H1 (cell line): ENCODE results near the gene NPBWR2. TPM values are rescaled to one million over a fixed set of nuclear protein-coding genes. Genes with fewer than 3 reads are reported as not detected.

Experiments used
- CTCF ChIA-PET: fragments of 300-600 bp; sonication (Branson Sonifier 250); formaldehyde crosslinking; loops from one replicate; lab custom pipeline; 2021; ENCODE audit not compliant: partially characterized antibody; lab: Charles Lee
- POLR2A ChIA-PET: fragments of 300-600 bp; sonication (Branson Sonifier 250); formaldehyde crosslinking; loops from one replicate; lab custom pipeline; 2021; ENCODE audit warnings: inconsistent platforms; ENCODE audit not compliant: partially characterized antibody; lab: Charles Lee
- DNase-seq, 2 experiments: peaks; one replicate each; pipeline versions ENCODE4 v3.0.0 to v3.0.0-alpha.2; 2010 to 2022; ENCODE audit warnings: low spot score in 2 of 2, low read depth in 1 of 2, mixed read lengths in 1 of 2
- FAIRE-seq: peaks from 2 replicates; lab custom pipeline; 2011; peaks lifted over from hg19 to GRCh38; lab: Jason Lieb, UNC
- H2AFZ ChIP-seq: 2 replicates; pipeline ENCODE4 v1.8.1; 2012; ENCODE audit warnings: low read length, inconsistent platforms
- H2AK5ac ChIP-seq: 2 replicates; pipeline ENCODE4 v1.6.1; 2013; ENCODE audit warnings: low read depth, low read length
- H2BK120ac ChIP-seq: replicated peaks from 2 replicates; pipeline ENCODE3; 2013; ENCODE audit warnings: low read depth, low read length, inconsistent platforms
- H2BK12ac ChIP-seq: 2 replicates; pipeline ENCODE4 v1.6.1; 2013; ENCODE audit warnings: low read depth, low read length
- H2BK15ac ChIP-seq: 2 replicates; pipeline ENCODE4 v1.6.1; 2013; ENCODE audit warnings: low read length
- H2BK20ac ChIP-seq: 2 replicates; pipeline ENCODE4 v1.6.1; 2013; ENCODE audit warnings: low read length
- H2BK5ac ChIP-seq: 2 replicates; pipeline ENCODE4 v1.6.1; 2013; ENCODE audit warnings: low read depth, low read length
- H3K14ac ChIP-seq: 2 replicates; pipeline ENCODE4 v1.6.1; 2013; ENCODE audit warnings: inconsistent platforms; ENCODE audit not compliant: insufficient read length
- H3K18ac ChIP-seq: 2 replicates; pipeline ENCODE4 v1.6.1; 2013; ENCODE audit warnings: low read length; ENCODE audit errors: extremely low read depth
- H3K23ac ChIP-seq: 2 replicates; pipeline ENCODE4 v1.6.1; 2013; ENCODE audit warnings: inconsistent platforms; ENCODE audit not compliant: insufficient read length
- H3K23me2 ChIP-seq: 2 replicates; pipeline ENCODE4 v1.6.1; 2013; ENCODE audit warnings: low read depth, low read length
- H3K27ac ChIP-seq: 2 replicates; pipeline ENCODE4 v1.6.1; 2011; ENCODE audit warnings: low read depth, low read length, inconsistent platforms
- H3K27me3 ChIP-seq, 4 experiments: replicated peaks in 1 of 4; 1 replicate in 1 of 4; 2 replicates in 3 of 4; pipeline versions ENCODE4 v1.6.1 to v1.8.1; 2011 to 2013; ENCODE audit warnings: low read length in 3 of 4, mild to moderate bottlenecking in 3 of 4, inconsistent platforms in 2 of 4, mixed read lengths in 2 of 4, moderate library complexity in 1 of 4; ENCODE audit not compliant: control insufficient read depth in 3 of 4, insufficient read depth in 3 of 4; ENCODE audit errors: extremely low read depth in 1 of 4
- H3K36me3 ChIP-seq, 4 experiments: 2 replicates each; pipeline versions ENCODE4 v1.6.1 to v1.8.1; 2011 to 2013; ENCODE audit warnings: mild to moderate bottlenecking in 4 of 4, low read length in 3 of 4, moderate library complexity in 2 of 4, control low read depth in 1 of 4, inconsistent platforms in 1 of 4; ENCODE audit not compliant: insufficient read depth in 4 of 4, control insufficient read depth in 2 of 4
- H3K4ac ChIP-seq: replicated peaks from 2 replicates; pipeline ENCODE3; 2013; ENCODE audit warnings: low read length, low read depth, mixed read lengths, inconsistent platforms; ENCODE audit not compliant: insufficient read length
- H3K4me1 ChIP-seq, 4 experiments: replicated peaks in 1 of 4; 1 replicate in 1 of 4; 2 replicates in 3 of 4; pipeline versions ENCODE4 v1.6.1 to v1.8.1; 2011 to 2013; ENCODE audit warnings: low read length in 3 of 4, inconsistent platforms in 2 of 4, mixed read lengths in 1 of 4; ENCODE audit not compliant: insufficient read depth in 4 of 4, control insufficient read depth in 3 of 4
- H3K4me2 ChIP-seq, 2 experiments: 2 replicates each; pipeline versions ENCODE4 v1.6.1 to v1.8.1; 2011 to 2013; ENCODE audit warnings: low read depth in 2 of 2, low read length in 2 of 2, control low read depth in 1 of 2, inconsistent platforms in 1 of 2, mild to moderate bottlenecking in 1 of 2; ENCODE audit not compliant: insufficient read depth in 1 of 2
- H3K4me3 ChIP-seq, 4 experiments: fragments of 200-600, 300-600 bp in 1 of 4; sonication (generic), shearing (Covaris generic), sonication (Bioruptor Twin) in 1 of 4; 2 replicates each; pipeline versions ENCODE4 v1.5.1 to v1.8.1; 2011 to 2016; ENCODE audit warnings: low read length in 4 of 4, low read depth in 3 of 4, control low read depth in 2 of 4, inconsistent platforms in 2 of 4, mild to moderate bottlenecking in 2 of 4, mixed read lengths in 1 of 4, moderate library complexity in 1 of 4; ENCODE audit not compliant: insufficient read depth in 2 of 4; ENCODE audit errors: extremely low read depth in 1 of 4
- H3K56ac ChIP-seq: replicated peaks from 2 replicates; pipeline ENCODE3; 2013; ENCODE audit warnings: low read depth, mild to moderate bottlenecking, mixed read lengths, low read length, inconsistent platforms; ENCODE audit not compliant: insufficient read length
- H3K79me1 ChIP-seq: 2 replicates; pipeline ENCODE4 v1.6.1; 2013; ENCODE audit warnings: low read depth, low read length, control low read depth
- H3K79me2 ChIP-seq, 2 experiments: 2 replicates each; pipeline versions ENCODE4 v1.6.1 to v1.8.1; 2012 to 2013; ENCODE audit warnings: low read length in 2 of 2, mild to moderate bottlenecking in 2 of 2, inconsistent platforms in 1 of 2; ENCODE audit not compliant: insufficient read depth in 2 of 2, control insufficient read depth in 1 of 2
- H3K9ac ChIP-seq, 4 experiments: replicated peaks in 1 of 4; 1 replicate in 1 of 4; 2 replicates in 3 of 4; pipeline versions ENCODE4 v1.6.1 to v1.8.1; 2011 to 2013; ENCODE audit warnings: low read depth in 3 of 4, low read length in 3 of 4, control low read depth in 2 of 4, mild to moderate bottlenecking in 2 of 4, moderate library complexity in 2 of 4, inconsistent platforms in 1 of 4; ENCODE audit errors: extremely low read depth in 1 of 4
- H3K9me3 ChIP-seq, 2 experiments: 2 replicates each; pipeline versions ENCODE4 v1.6.1 to v1.8.1; 2012 to 2013; ENCODE audit warnings: mild to moderate bottlenecking in 2 of 2, moderate library complexity in 2 of 2, control low read depth in 1 of 2, inconsistent platforms in 1 of 2, low read depth in 1 of 2, low read length in 1 of 2, mixed read lengths in 1 of 2; ENCODE audit not compliant: insufficient read depth in 2 of 2
- H4K20me1 ChIP-seq, 2 experiments: replicated peaks in 1 of 2; 2 replicates each; pipeline versions ENCODE3 to v1.8.1; 2011 to 2013; ENCODE audit warnings: inconsistent platforms in 2 of 2, low read length in 2 of 2, mild to moderate bottlenecking in 1 of 2; ENCODE audit not compliant: insufficient read depth in 2 of 2, control insufficient read depth in 1 of 2
- H4K5ac ChIP-seq: 2 replicates; pipeline ENCODE4 v1.6.1; 2013; ENCODE audit warnings: low read length, low read depth, mixed read lengths, inconsistent platforms; ENCODE audit not compliant: insufficient read length
- H4K8ac ChIP-seq: 2 replicates; pipeline ENCODE4 v1.8.0; 2013; ENCODE audit warnings: mild to moderate bottlenecking, moderate library complexity, low read length, inconsistent platforms; ENCODE audit not compliant: insufficient read depth; ENCODE audit errors: extremely low read depth
- H4K91ac ChIP-seq: replicated peaks from 2 replicates; pipeline ENCODE3; 2013; ENCODE audit warnings: low read length, mixed read lengths, inconsistent platforms; ENCODE audit not compliant: insufficient read length
- CTBP2 ChIP-seq: IDR thresholded peaks from 2 replicates; pipeline ENCODE4 v1.7.0; 2011; ENCODE audit warnings: borderline replicate concordance, mild to moderate bottlenecking, moderate library complexity, mixed read lengths, low read length; ENCODE audit not compliant: insufficient read depth, insufficient read length
- EZH2 ChIP-seq: fragments of 200-600 bp; sonication (generic); IDR thresholded peaks from 2 replicates; pipeline ENCODE4 v1.7.1; 2012; ENCODE audit warnings: low read depth, mild to moderate bottlenecking, moderate library complexity, low read length, inconsistent platforms; ENCODE audit not compliant: severe bottlenecking
- KDM1A ChIP-seq: fragments of 200-600, 300-600 bp; sonication (generic); IDR thresholded peaks from 2 replicates; pipeline ENCODE4 v1.7.1; 2016; ENCODE audit warnings: mild to moderate bottlenecking, low read length, borderline replicate concordance
- KDM4A ChIP-seq: IDR thresholded peaks from one replicate; pipeline ENCODE4 v1.7.1; 2012; ENCODE audit warnings: low read depth, mild to moderate bottlenecking, moderate library complexity, low read length, inconsistent platforms; ENCODE audit not compliant: severe bottlenecking
- POLR2A ChIP-seq, 2 experiments: IDR thresholded peaks; 1 replicate in 1 of 2; 2 replicates in 1 of 2; pipeline ENCODE4 v1.6.1; 2011; ENCODE audit warnings: low read depth in 2 of 2, low read length in 2 of 2, mild to moderate bottlenecking in 2 of 2; ENCODE audit errors: control extremely low read depth in 1 of 2
- POLR2AphosphoS5 ChIP-seq: IDR thresholded peaks from 2 replicates; pipeline ENCODE4 v1.6.1; 2011; ENCODE audit warnings: low read depth, low read length
- SIX5 ChIP-seq: IDR thresholded peaks from 2 replicates; pipeline ENCODE4 v1.6.1; 2011; ENCODE audit warnings: mild to moderate bottlenecking, low read depth, low read length
- SP1 ChIP-seq: IDR thresholded peaks from 2 replicates; pipeline ENCODE4 v1.6.1; 2011; ENCODE audit warnings: low read depth, low read length
- TEAD4 ChIP-seq: IDR thresholded peaks from 2 replicates; pipeline ENCODE4 v1.6.1; 2012; ENCODE audit warnings: low read depth, low read length, inconsistent platforms, mixed read lengths
- YY1 ChIP-seq: IDR thresholded peaks from 2 replicates; pipeline ENCODE4 v1.6.1; 2011; ENCODE audit warnings: low read depth, mild to moderate bottlenecking, low read length
- WGBS, 2 experiments: shearing (Covaris generic) in 1 of 2; methylation state at CpG; one replicate each; pipeline versions ENCODE4 v1.1.6 to v1.1.7; 2013 to 2015; ENCODE audit warnings: low lambda C conversion rate in 2 of 2, mixed read lengths in 2 of 2, inconsistent platforms in 1 of 2, low coverage in 1 of 2, missing lambda C conversion rate in 1 of 2; ENCODE audit not compliant: insufficient replicate concordance in 2 of 2, insufficient coverage in 1 of 2, insufficient read length in 1 of 2; ENCODE audit errors: extremely low coverage in 1 of 2, missing lambda C conversion rate in 1 of 2; 5-methylcytosine and 5-hydroxymethylcytosine counted together
- polyA plus RNA-seq, 7 experiments: library from polyadenylated mRNA; depleted of rRNA in 3 of 7; stranded (reverse) in 5 of 7; unstranded in 2 of 7; fragments of >200 nt in 5 of 7; fragments of 200-250 nt in 2 of 7; gene quantifications; 1 replicate in 5 of 7; 2 replicates in 1 of 7; 4 replicates in 1 of 7; pipeline versions ENCODE4 v1.2.1 to v1.2.3, GENCODE V29; 2011 to 2013; ENCODE audit warnings: missing spikeins in 2 of 7, mixed read lengths in 2 of 7
- total RNA-seq: library from RNA; stranded (reverse); fragmentation: NEBNext Ultra II Directional; extraction: Animal tissue kit (Norgen Biotek cat#: 25700); gene quantifications from 2 replicates; pipeline ENCODE4 v1.2.1, GENCODE V29; 2021
- TF ChIP-seq, protein P1 (sequence below): IDR thresholded peaks from 2 replicates; pipeline ENCODE4 v1.6.1; 2012; ENCODE audit warnings: low read length, inconsistent platforms

The NPBWR2 gene
- total and polyA plus RNA-seq, 2 of the 8 experiments (the other 6 are each of a cell fraction or from before 2014, with no cell fraction given) = not detected

DNA sequence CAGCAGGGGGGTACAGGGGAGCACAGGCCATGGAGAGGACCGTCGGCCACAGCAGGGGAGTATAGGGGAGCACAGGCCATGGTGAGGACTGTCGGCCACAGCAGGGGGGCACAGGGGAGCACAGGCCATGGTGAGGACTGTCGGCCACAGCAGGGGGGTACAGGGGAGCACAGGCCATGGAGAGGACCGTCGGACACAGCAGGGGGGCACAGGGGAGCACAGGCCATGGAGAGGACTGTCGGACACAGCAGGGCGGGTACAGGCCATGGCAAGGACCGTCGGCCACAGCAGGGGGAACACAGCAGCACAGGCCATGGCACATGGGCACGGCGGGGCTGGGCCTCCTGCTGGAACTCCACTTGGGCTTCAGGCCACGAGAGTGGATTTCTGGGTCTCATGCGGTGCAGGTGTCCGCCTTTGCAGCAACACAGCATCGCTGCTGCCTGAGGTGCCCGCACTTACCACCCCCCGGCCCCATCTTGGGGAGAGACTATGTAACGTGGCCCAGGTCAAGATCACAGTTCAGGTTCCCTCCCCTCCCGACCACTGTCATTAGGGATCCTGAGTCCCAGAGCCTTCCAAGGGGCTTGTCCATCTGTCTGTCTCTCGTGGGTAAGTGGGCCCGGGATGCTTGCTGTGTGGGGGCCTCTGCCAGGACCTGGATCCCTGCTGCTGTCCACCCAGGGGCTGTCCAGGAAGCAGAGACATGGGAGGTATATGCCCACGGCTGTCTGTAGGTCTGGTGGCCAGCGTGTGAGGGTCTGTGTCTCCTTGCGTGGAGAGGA is 2.5 kb downstream of the NPBWR2 start:
- H3K36me3 ChIP-seq = no peaks in the 10 kb centered on the region
- H2BK120ac ChIP-seq = no peak overlapping the region
- no peak overlapping the region for H3K4ac ChIP-seq
- H3K27ac ChIP-seq = no peak overlapping the region
- H4K20me1 ChIP-seq = peaks cover 2 to 3% of the 10 kb centered on the region in 2 experiments
- H3K4me3 ChIP-seq = no peak overlapping the region
- DNase-seq (peak in 1 of 2 experiments; percentile 41), FAIRE-seq (no peak)
- H2BK12ac ChIP-seq = no peak overlapping the region
- no peaks in the 10 kb centered on the region for H3K79me2 ChIP-seq
- ChIA-PET POLR2A (no interaction called here), CTCF (interaction anchor here (1.3 to 3.8 kb wide), 2 partner anchors 11 to 13 kb away, joined by 3 to 28 read pairs; no protein-coding TSS in a partner anchor)
- H4K8ac ChIP-seq = no peak overlapping the region
- H4K5ac ChIP-seq = no peak overlapping the region
- H3K14ac ChIP-seq = no peak overlapping the region
- no peak overlapping the region for H3K9ac ChIP-seq
- H3K23ac ChIP-seq = no peak overlapping the region
- no peak overlapping the region for H3K56ac ChIP-seq
- 90% methylated on average over 25 of the region's 25 CpGs; no CpG with 5 or more reads in 1 of the 2 experiments for WGBS, 2 experiments
- no peak overlapping the region for H4K91ac ChIP-seq
- H2BK5ac ChIP-seq = no peak overlapping the region
- H3K4me1 ChIP-seq = peaks cover 0 to 8% (median 3%) of the 10 kb centered on the region in 4 experiments; a peak in 3 of 7 replicates
- peak overlapping the region; percentile 46; the same call in 1 of the 2 replicates for H2BK15ac ChIP-seq
- H3K23me2 ChIP-seq = peaks cover 2% of the 10 kb centered on the region; the same call in 1 of the 2 replicates
- H3K79me1 ChIP-seq = no peaks in the 10 kb centered on the region; the same call in 1 of the 2 replicates
- peaks cover 2 to 26% (median 21%) of the 10 kb centered on the region in 4 experiments for H3K27me3 ChIP-seq
- H2AFZ ChIP-seq = no peak overlapping the region
- no peaks in the 10 kb centered on the region for H3K9me3 ChIP-seq
- no peak overlapping the region for H3K18ac ChIP-seq
- H3K4me2 ChIP-seq = no peak overlapping the region
- 0 out of 2 replicates have a peak overlapping the region, but pooled peaks have one; percentile 39 for H2AK5ac ChIP-seq
- H2BK20ac ChIP-seq = no peak overlapping the region
- TF ChIP-seq KDM1A = no peak
- no peak for TF ChIP-seq POLR2A (IDR thresholded peaks at IDR 0.05; ENCODE audit: control extremely low read depth in 1 of 2, low read depth in 2 of 2, low read length in 2 of 2)
- TF ChIP-seq TEAD4 = no peak
- no peak for TF ChIP-seq KDM4A
- TF ChIP-seq POLR2AphosphoS5 = no peak
- no peak for TF ChIP-seq SP1
- TF ChIP-seq, protein P1, sequence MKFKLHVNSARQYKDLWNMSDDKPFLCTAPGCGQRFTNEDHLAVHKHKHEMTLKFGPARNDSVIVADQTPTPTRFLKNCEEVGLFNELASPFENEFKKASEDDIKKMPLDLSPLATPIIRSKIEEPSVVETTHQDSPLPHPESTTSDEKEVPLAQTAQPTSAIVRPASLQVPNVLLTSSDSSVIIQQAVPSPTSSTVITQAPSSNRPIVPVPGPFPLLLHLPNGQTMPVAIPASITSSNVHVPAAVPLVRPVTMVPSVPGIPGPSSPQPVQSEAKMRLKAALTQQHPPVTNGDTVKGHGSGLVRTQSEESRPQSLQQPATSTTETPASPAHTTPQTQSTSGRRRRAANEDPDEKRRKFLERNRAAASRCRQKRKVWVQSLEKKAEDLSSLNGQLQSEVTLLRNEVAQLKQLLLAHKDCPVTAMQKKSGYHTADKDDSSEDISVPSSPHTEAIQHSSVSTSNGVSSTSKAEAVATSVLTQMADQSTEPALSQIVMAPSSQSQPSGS = no peak
- no peak for TF ChIP-seq CTBP2
- TF ChIP-seq SIX5 = no peak
- no peak for TF ChIP-seq YY1
- TF ChIP-seq EZH2 = no peak
